Esophagus squamous epithelium (tissue), 5 donors: ENCODE measurements around the gene GRPEL1. TPM values are rescaled to one million over a fixed set of nuclear protein-coding genes. Genes with fewer than 3 reads are reported as not detected.

Experiments
- DNase-seq: peaks from one replicate; lab custom pipeline; 2025; lab: John Stamatoyannopoulos, UW
- H3K27ac ChIP-seq, 4 donors: fragments of 200-600 bp; sonication (generic); one replicate each; pipeline ENCODE4 v1.5.1; 2016 to 2019; ENCODE audit warnings: mild to moderate bottlenecking in 1 of 4
- H3K27me3 ChIP-seq, 4 donors: fragments of 200-600 bp; sonication (generic); 1 replicate in 3 of 4; 2 replicates in 1 of 4; pipeline versions ENCODE4 v1.5.1 to v1.6.0; 2017 to 2021; ENCODE audit warnings: antibody characterized with exemption in 1 of 4
- H3K36me3 ChIP-seq, 3 donors: fragments of 200-600 bp; sonication (generic); one replicate each; pipeline ENCODE4 v1.5.1; 2016 to 2019
- H3K4me1 ChIP-seq, 3 donors: fragments of 200-600 bp; sonication (generic); one replicate each; pipeline ENCODE4 v1.5.1; 2017 to 2019
- H3K4me3 ChIP-seq, 4 donors: fragments of 200-600 bp; sonication (generic); 1 replicate in 3 of 4; 2 replicates in 1 of 4; pipeline ENCODE4 v1.5.1; 2016 to 2019; ENCODE audit warnings: mild to moderate bottlenecking in 2 of 4, moderate library complexity in 1 of 4
- H3K9me3 ChIP-seq, 3 donors: fragments of 200-600 bp; sonication (generic); one replicate each; pipeline ENCODE4 v1.5.1; 2016 to 2019
- POLR2A ChIP-seq, 4 donors: fragments of 450-650 bp; IDR thresholded peaks; one replicate each; pipeline ENCODE4 v1.6.1; 2017; ENCODE audit warnings: antibody characterized with exemption in 4 of 4, mild to moderate bottlenecking in 4 of 4, moderate library complexity in 3 of 4
- WGBS, 2 donors: methylation state at CpG; one replicate each; pipeline ENCODE4 v1.1.5; 2018; 5-methylcytosine and 5-hydroxymethylcytosine counted together
- intact Hi-C: fragments of 100-400 bp; cut with DNase I; formaldehyde crosslinking; loops from one replicate; pipeline ENCODE4 v1.15.0; 2022
- total RNA-seq, 4 donors: library from RNA; depleted of rRNA; stranded (reverse); fragments of >200 nt; gene quantifications; one replicate each; pipeline ENCODE4 v1.1.0, GENCODE V29; 2016
- TF ChIP-seq, protein P1 (sequence below), 6 experiments: fragments of 450-650 bp in 4 of 6; fragments of 200-600 bp in 2 of 6; sonication (generic) in 2 of 6; IDR thresholded peaks; one replicate each; pipeline ENCODE4 v1.5.1; 2016 to 2019; ENCODE audit warnings: antibody characterized with exemption in 6 of 6, mild to moderate bottlenecking in 4 of 6, moderate library complexity in 4 of 6
- donor health status: DM: yes; HTN: yes; CAD: no.

GRPEL1 gene
- total RNA-seq, 4 donors from 2014 or later: 16.6 to 30.6 (median 20.7) TPM

DNA sequence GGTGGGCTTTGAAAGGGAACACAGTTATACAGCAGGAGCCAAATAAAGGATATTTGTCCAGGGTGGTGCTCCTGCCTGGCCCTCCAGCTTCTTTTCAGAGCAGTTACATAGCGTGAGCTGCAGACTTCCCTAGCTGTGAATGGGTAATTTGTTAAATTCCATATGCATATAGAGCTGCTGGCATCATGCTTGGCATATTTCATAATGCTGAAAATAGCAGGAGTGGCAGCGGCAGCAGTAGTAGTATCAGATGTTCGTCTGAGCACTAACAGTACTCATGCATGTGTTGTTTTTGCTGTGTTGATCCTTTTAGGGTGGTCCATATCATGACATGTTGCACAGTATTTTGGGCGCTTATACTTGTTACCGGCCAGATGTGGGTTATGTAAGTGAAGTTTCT is 58.3 kb downstream of the GRPEL1 start:
- no peaks in the 10 kb centered on the region for H3K27me3 ChIP-seq
- H3K27ac ChIP-seq: no peak overlapping the region
- H3K9me3 ChIP-seq: no peaks in the 10 kb centered on the region
- no peak for DNase-seq
- H3K36me3 ChIP-seq: peaks cover 20 to 100% (median 27%) of the 10 kb centered on the region in 3 donors
- TF ChIP-seq, protein P1, sequence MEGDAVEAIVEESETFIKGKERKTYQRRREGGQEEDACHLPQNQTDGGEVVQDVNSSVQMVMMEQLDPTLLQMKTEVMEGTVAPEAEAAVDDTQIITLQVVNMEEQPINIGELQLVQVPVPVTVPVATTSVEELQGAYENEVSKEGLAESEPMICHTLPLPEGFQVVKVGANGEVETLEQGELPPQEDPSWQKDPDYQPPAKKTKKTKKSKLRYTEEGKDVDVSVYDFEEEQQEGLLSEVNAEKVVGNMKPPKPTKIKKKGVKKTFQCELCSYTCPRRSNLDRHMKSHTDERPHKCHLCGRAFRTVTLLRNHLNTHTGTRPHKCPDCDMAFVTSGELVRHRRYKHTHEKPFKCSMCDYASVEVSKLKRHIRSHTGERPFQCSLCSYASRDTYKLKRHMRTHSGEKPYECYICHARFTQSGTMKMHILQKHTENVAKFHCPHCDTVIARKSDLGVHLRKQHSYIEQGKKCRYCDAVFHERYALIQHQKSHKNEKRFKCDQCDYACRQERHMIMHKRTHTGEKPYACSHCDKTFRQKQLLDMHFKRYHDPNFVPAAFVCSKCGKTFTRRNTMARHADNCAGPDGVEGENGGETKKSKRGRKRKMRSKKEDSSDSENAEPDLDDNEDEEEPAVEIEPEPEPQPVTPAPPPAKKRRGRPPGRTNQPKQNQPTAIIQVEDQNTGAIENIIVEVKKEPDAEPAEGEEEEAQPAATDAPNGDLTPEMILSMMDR (IDR thresholded peaks at IDR 0.05): no peak
- no peak for TF ChIP-seq POLR2A (IDR thresholded peaks at IDR 0.05)
- no peak overlapping the region for H3K4me3 ChIP-seq
- WGBS, 2 donors: 85 to 88% methylated on average over 5 of the region's 5 CpGs
- peaks cover 0 to 25% (median 8%) of the 10 kb centered on the region in 3 donors for H3K4me1 ChIP-seq
- intact Hi-C loops: no loop called here

Other genes with a start within 250 kb of the GRPEL1 start
- gene TBC1D14, start 158.2 kb downstream of the GRPEL1 start, total RNA-seq: 10 to 100 TPM; 28.2 to 50.4 (median 42.1) TPM
- gene TADA2B, start 24.7 kb downstream of the GRPEL1 start, total RNA-seq: 10 to 100 TPM; 10.1 to 16.5 (median 13.0) TPM
- gene SORCS2, start 124.5 kb upstream of the GRPEL1 start, total RNA-seq: 1 to 10 TPM; 1.1 to 2.5 (median 2.0) TPM